ENCODE measurements around the gene PTPRH. TPM values are rescaled to one million over a fixed set of nuclear protein-coding genes. Genes with fewer than 3 reads are reported as not detected.

PTPRH gene
- total and polyA plus RNA-seq, 9 of the 15 experiments (the other 6 are each of a cell fraction or from before 2014, with no cell fraction given): 0.87 to 34.3 (median 22.7) TPM

- TF ChIP-seq JUND (IDR thresholded peaks at IDR 0.05; ENCODE audit: borderline replicate concordance, low read depth, low read length) (peak; percentile 100), JUND (tag; IDR thresholded peaks at IDR 0.05; ENCODE audit: borderline replicate concordance, low read depth, low read length) (peak; percentile 97; the same call in 2 of the 3 replicates), ZNF140 (CRISPR knock-in tag; IDR thresholded peaks at IDR 0.05) (no peak), STAT6 (CRISPR knock-in tag; IDR thresholded peaks at IDR 0.05) (0 out of 2 replicates have a peak, but pooled peaks have one; percentile 50), ILF3 (IDR thresholded peaks at IDR 0.05; ENCODE audit: borderline replicate concordance) (no peak), ZNF146 (CRISPR knock-in tag; IDR thresholded peaks at IDR 0.05; ENCODE audit: unreplicated experiment) (no peak), NEUROD1 (IDR thresholded peaks at IDR 0.05; ENCODE audit: borderline replicate concordance, low read depth, low read length, partially characterized antibody) (no peak), ZBTB7A (IDR thresholded peaks at IDR 0.05; ENCODE audit: borderline replicate concordance, control insufficient read depth, low read depth, low read length) (peak; percentile 83; the same call in 1 of the 2 replicates), MAX (CRISPR knock-in tag; IDR thresholded peaks at IDR 0.05) (peak; percentile 48; the same call in 1 of the 2 replicates), ZNF444 (CRISPR knock-in tag; IDR thresholded peaks at IDR 0.05) (no peak), CHD2 (IDR thresholded peaks at IDR 0.05; ENCODE audit: low read depth, low read length) (no peak), ZNF695 (CRISPR knock-in tag; IDR thresholded peaks at IDR 0.05) (no peak), FOXP4 (CRISPR knock-in tag; IDR thresholded peaks at IDR 0.05; ENCODE audit: borderline replicate concordance) (no peak), RFX1 (IDR thresholded peaks at IDR 0.05) (no peak), ZNF740 (CRISPR knock-in tag; IDR thresholded peaks at IDR 0.05) (no peak), ZNF740 (tag; IDR thresholded peaks at IDR 0.05) (no peak), ZFX (CRISPR knock-in tag; IDR thresholded peaks at IDR 0.05) (peak; percentile 80), GABPA (tag; conservative IDR thresholded peaks at IDR 0.05; ENCODE audit: low read depth) (peak; percentile 17; the same call in 1 of the 2 replicates), NCOA1 (IDR thresholded peaks at IDR 0.05; ENCODE audit: low read depth) (peak; percentile 51; the same call in 1 of the 2 replicates), TSC22D4 (tag; IDR thresholded peaks at IDR 0.05) (no peak), MCM2 (IDR thresholded peaks at IDR 0.05; ENCODE audit: low read depth) (no peak), TAL1 (IDR thresholded peaks at IDR 0.05) (peak; percentile 82), POLR2A (conservative IDR thresholded peaks at IDR 0.05) (peak; percentile 61)
Measured at GRCh38 chr19:55158848-55159749, 50.2 kb downstream of the PTPRH start (continued).

Data from K562 (cell line).